ENCODE data around the gene BLVRB. TPM values are rescaled to one million over a fixed set of nuclear protein-coding genes. Genes with fewer than 3 reads are reported as not detected.

BLVRB gene
- total and polyA plus RNA-seq, 9 of the 15 experiments (the other 6 are each of a cell fraction or from before 2014, with no cell fraction given): 81.1 to 749 (median 331) TPM

GRCh38 chr19:40424637-40425449 lies 40.7 kb downstream of the BLVRB start (continued):
- TF ChIP-seq CHD7 (IDR thresholded peaks at IDR 0.05; ENCODE audit: low read depth, low read length): no peak
- no peak for TF ChIP-seq MAX (CRISPR knock-in tag; IDR thresholded peaks at IDR 0.05)
- 0 out of 2 replicates have a peak, but pooled peaks have one; percentile 32 for TF ChIP-seq DPF2 (IDR thresholded peaks at IDR 0.05)
- no peak for TF ChIP-seq ZBTB2 (IDR thresholded peaks at IDR 0.05)
- no peak for TF ChIP-seq ZNF511 (CRISPR knock-in tag; IDR thresholded peaks at IDR 0.05)
- TF ChIP-seq PHF20 (IDR thresholded peaks at IDR 0.05; ENCODE audit: partially characterized antibody): no peak
- no peak for TF ChIP-seq ZNF75A (CRISPR knock-in tag; IDR thresholded peaks at IDR 0.05)
- TF ChIP-seq ZNF398 (CRISPR knock-in tag; IDR thresholded peaks at IDR 0.05): no peak
- TF ChIP-seq RFX5 (IDR thresholded peaks at IDR 0.05; ENCODE audit: low read depth, low read length): no peak
- no peak for TF ChIP-seq RFX1 (IDR thresholded peaks at IDR 0.05)
- TF ChIP-seq SRSF9 (IDR thresholded peaks at IDR 0.05; ENCODE audit: borderline replicate concordance, low read depth, low read length): no peak
- TF ChIP-seq CHCHD3 (CRISPR knock-in tag; IDR thresholded peaks at IDR 0.05): no peak

Measured in K562 (cell line).